HepG2 (cell line): ENCODE results near the gene ITGB5. TPM values are rescaled to one million over a fixed set of nuclear protein-coding genes. Genes with fewer than 3 reads are reported as not detected.

Experiments used
- ATAC-seq: fragments of 200-7000 bp; cut with Tn5 transposase; 3 replicates; pipeline ENCODE4 v1.9.1; 2020; ENCODE audit warnings: mild to moderate bottlenecking, moderate library complexity
- BruUV-seq: library from RNA; stranded (reverse); fragments of 400-500 nt; replicated peaks from 2 replicates; lab custom pipeline; 2021; lab: Mats Ljungman, UMichigan
- CTCF ChIA-PET: fragments of 300-600 bp; formaldehyde crosslinking; extraction: SDS; loops from one replicate; lab custom pipeline; 2021; ENCODE audit warnings: low total read pairs, inconsistent platforms, low intra/inter-chr PET ratio; lab: Yijun Ruan, JAX
- POLR2A ChIA-PET: fragments of 350-600 bp; sonication (Branson Sonifier 250); formaldehyde crosslinking; loops from one replicate; lab custom pipeline; 2020; ENCODE audit warnings: antibody characterized with exemption, inconsistent platforms; lab: Yijun Ruan, JAX
- DNase-seq: peaks from one replicate; pipeline ENCODE4 v3.0.0-alpha.2; 2015; ENCODE audit warnings: low spot score
- FAIRE-seq: peaks from 3 replicates; lab custom pipeline; 2011; peaks lifted over from hg19 to GRCh38; lab: Jason Lieb, UNC
- H2AFZ ChIP-seq: one replicate; pipeline ENCODE4 v1.6.1; 2011; ENCODE audit warnings: low read length, inconsistent platforms
- H3K27ac ChIP-seq: fragments of 300-600 bp; 3 replicates; pipeline ENCODE4 v1.8.0; 2011; ENCODE audit warnings: mixed run types, mild to moderate bottlenecking, mixed read lengths, low read length, inconsistent platforms; ENCODE audit not compliant: insufficient read depth; ENCODE audit errors: extremely low read length
- H3K27me3 ChIP-seq, 2 experiments: fragments of 200-600 bp in 1 of 2; 2 replicates in 1 of 2; 3 replicates in 1 of 2; pipeline versions ENCODE4 v1.6.0 to v1.8.0; 2011; ENCODE audit warnings: low read length in 2 of 2, mild to moderate bottlenecking in 2 of 2, moderate library complexity in 2 of 2, inconsistent platforms in 1 of 2; ENCODE audit not compliant: insufficient read depth in 2 of 2, control insufficient read depth in 1 of 2
- H3K36me3 ChIP-seq, 2 experiments: fragments of 200-600 bp in 1 of 2; replicated peaks in 1 of 2; 2 replicates in 1 of 2; 3 replicates in 1 of 2; pipeline versions ENCODE4 v1.5.1 to v1.8.0; 2011; ENCODE audit warnings: low read length in 2 of 2, inconsistent platforms in 1 of 2; ENCODE audit not compliant: insufficient read depth in 2 of 2, control insufficient read depth in 1 of 2
- H3K4me1 ChIP-seq: 2 replicates; pipeline ENCODE4 v1.5.1; 2012; ENCODE audit warnings: low read length, inconsistent platforms; ENCODE audit not compliant: insufficient read depth
- H3K4me2 ChIP-seq: 2 replicates; pipeline ENCODE4 v1.6.0; 2011; ENCODE audit warnings: low read depth, low read length, inconsistent platforms
- H3K4me3 ChIP-seq, 3 experiments: fragments of 200-600 bp in 1 of 3; sonication (generic), shearing (Covaris generic) in 1 of 3; replicated peaks in 1 of 3; 2 replicates each; pipeline ENCODE4 v1.5.1; 2011 to 2016; ENCODE audit warnings: low read length in 3 of 3, inconsistent platforms in 2 of 3, low read depth in 2 of 3, mild to moderate bottlenecking in 2 of 3, control low read depth in 1 of 3, mixed read lengths in 1 of 3; ENCODE audit not compliant: insufficient read depth in 1 of 3
- H3K79me2 ChIP-seq: one replicate; pipeline ENCODE4 v1.6.1; 2011; ENCODE audit warnings: low read length, inconsistent platforms; ENCODE audit not compliant: insufficient read depth
- H3K9ac ChIP-seq: 2 replicates; pipeline ENCODE4 v1.6.0; 2011; ENCODE audit warnings: mild to moderate bottlenecking, low read depth, low read length, inconsistent platforms; ENCODE audit not compliant: insufficient read depth
- H3K9me3 ChIP-seq: 2 replicates; pipeline ENCODE4 v1.5.1; 2012; ENCODE audit warnings: mild to moderate bottlenecking, low read length
- H4K20me1 ChIP-seq: 2 replicates; pipeline ENCODE4 v1.6.0; 2011; ENCODE audit warnings: inconsistent platforms, mild to moderate bottlenecking, low read length, moderate library complexity; ENCODE audit not compliant: insufficient read depth
- AGO1 ChIP-seq: fragments of 200-400 bp; formaldehyde crosslinking; IDR thresholded peaks from 2 replicates; pipeline ENCODE4 v1.6.1; 2017; ENCODE audit warnings: mild to moderate bottlenecking, low read depth, low read length, moderate library complexity; ENCODE audit not compliant: poor library complexity, severe bottlenecking
- CBX5 ChIP-seq: sonication (generic); formaldehyde crosslinking; IDR thresholded peaks from 2 replicates; pipeline ENCODE4 v1.4.0; 2020; ENCODE audit warnings: missing genetic modification reagents, borderline replicate concordance
- FOXK1 ChIP-seq: sonication (generic); formaldehyde crosslinking; IDR thresholded peaks from 2 replicates; pipeline ENCODE4 v1.4.0; 2020; ENCODE audit warnings: low read depth, missing genetic modification reagents, borderline replicate concordance
- GABPB1 ChIP-seq: IDR thresholded peaks from 2 replicates; pipeline ENCODE4 v1.6.1; 2016; ENCODE audit warnings: mild to moderate bottlenecking, missing genetic modification reagents, moderate library complexity, missing compliant biosample characterization
- MBD4 ChIP-seq: IDR thresholded peaks from 2 replicates; pipeline ENCODE4 v1.6.1; 2012; ENCODE audit warnings: low read length, inconsistent platforms, borderline replicate concordance
- PHF5A ChIP-seq: IDR thresholded peaks from one replicate; pipeline ENCODE4 v1.6.1; 2018; ENCODE audit warnings: low read depth, missing genetic modification reagents; ENCODE audit not compliant: unreplicated experiment
- SPEN ChIP-seq: sonication (generic); formaldehyde crosslinking; IDR thresholded peaks from 2 replicates; pipeline ENCODE4 v1.5.1; 2020; ENCODE audit warnings: low read depth, mild to moderate bottlenecking, missing genetic modification reagents
- SRSF4 ChIP-seq: fragments of 200-400 bp; formaldehyde crosslinking; IDR thresholded peaks from one replicate; pipeline ENCODE4 v1.6.1; 2018; ENCODE audit warnings: mild to moderate bottlenecking, low read depth, low read length, moderate library complexity; ENCODE audit not compliant: poor library complexity, severe bottlenecking
- ZBTB49 ChIP-seq: sonication (generic); formaldehyde crosslinking; IDR thresholded peaks from 2 replicates; pipeline ENCODE4 v1.4.0; 2020; ENCODE audit warnings: missing genetic modification reagents, borderline replicate concordance
- ZNF740 ChIP-seq: sonication (generic); formaldehyde crosslinking; IDR thresholded peaks from 2 replicates; pipeline ENCODE4 v1.4.0; 2020; ENCODE audit warnings: missing genetic modification reagents
- in situ Hi-C: cut with HindIII; loops from 2 replicates; pipeline ENCODE4 v1.10.0; 2017; ENCODE audit warnings: low pct_unique_long_range_greater_than_20kb; ENCODE audit not compliant: extremely low pct_ligation_motif_present
- intact Hi-C: fragments of 100-400 bp; cut with micrococcal nuclease; formaldehyde crosslinking; loops from one replicate; pipeline ENCODE4 v1.10.0; 2022; ENCODE audit not compliant: unreplicated experiment
- polyA plus RNA-seq, 8 experiments: library from polyadenylated mRNA; depleted of rRNA in 3 of 8; stranded (reverse) in 7 of 8; unstranded in 1 of 8; fragments of >200 nt; fragmentation: Illumina TruSeq in 4 of 8; extraction: Trizol in 4 of 8; gene quantifications; 2 replicates each; pipeline versions ENCODE4 v1.2.1 to v1.2.3, GENCODE V29; 2011 to 2016; ENCODE audit warnings: low read depth in 4 of 8, missing spikeins in 1 of 8, mixed read lengths in 1 of 8; ENCODE audit not compliant: insufficient read depth in 1 of 8
- total RNA-seq, 5 experiments: library from RNA; depleted of rRNA; stranded (reverse); fragments of >200 nt; fragmentation: Illumina TruSeq; extraction: Trizol; gene quantifications; 2 replicates each; pipeline ENCODE4 v1.2.3, GENCODE V29; 2016; ENCODE audit warnings: low read depth in 1 of 5
- TF ChIP-seq, protein P1 (sequence below): IDR thresholded peaks from 2 replicates; pipeline ENCODE4 v1.6.1; 2018; ENCODE audit warnings: missing genetic modification reagents, mild to moderate bottlenecking, missing compliant biosample characterization
- TF ChIP-seq, protein P2 (sequence below): sonication (generic); formaldehyde crosslinking; IDR thresholded peaks from 2 replicates; pipeline ENCODE4 v1.4.0; 2020; ENCODE audit warnings: missing genetic modification reagents, borderline replicate concordance
- TF ChIP-seq, protein P3 (sequence below): sonication (generic); formaldehyde crosslinking; IDR thresholded peaks from 2 replicates; pipeline ENCODE4 v1.4.0; 2020; ENCODE audit warnings: missing genetic modification reagents, borderline replicate concordance

The ITGB5 gene
- total and polyA plus RNA-seq, 2 of the 13 experiments (the other 11 are each of a cell fraction or from before 2014, with no cell fraction given), result 74.1 to 343 TPM

- no peak for DNase-seq
- Histone ChIP-seq H3K4me2 (no peak overlapping the region), H3K27ac (peak overlapping the region; percentile 100), H3K4me3 (no peak overlapping the region), H2AFZ (no peak overlapping the region), H3K4me1 (peaks cover 71% of the 10 kb centered on the region), H3K79me2 (peaks cover 16% of the 10 kb centered on the region), H3K36me3 (peaks cover 18 to 38% of the 10 kb centered on the region in 2 experiments), H4K20me1 (no peaks in the 10 kb centered on the region), H3K9ac (no peak overlapping the region), H3K9me3 (no peaks in the 10 kb centered on the region), H3K27me3 (no peaks in the 10 kb centered on the region)
- ChIA-PET CTCF (no interaction called here), POLR2A (no interaction called here)
- in situ Hi-C loops, result loop anchor here (5.0 kb wide), 1 partner anchor 37 kb away; no protein-coding TSS in a partner anchor
- ATAC-seq, result no peak
- intact Hi-C loops, result loop anchor here (5.0 to 10.0 kb wide), 2 partner anchors 53 to 755 kb away; partner anchors contain the start of gene OSBPL11
- no TSS peak for BruUV-seq
- FAIRE-seq, result no peak
- no peak for TF ChIP-seq SRSF4
- TF ChIP-seq AGO1, result no peak
- no peak for TF ChIP-seq MBD4
- TF ChIP-seq FOXK1 (CRISPR knock-in tag), result no peak
- no peak for TF ChIP-seq ZNF740 (CRISPR knock-in tag)
- TF ChIP-seq, protein P1, sequence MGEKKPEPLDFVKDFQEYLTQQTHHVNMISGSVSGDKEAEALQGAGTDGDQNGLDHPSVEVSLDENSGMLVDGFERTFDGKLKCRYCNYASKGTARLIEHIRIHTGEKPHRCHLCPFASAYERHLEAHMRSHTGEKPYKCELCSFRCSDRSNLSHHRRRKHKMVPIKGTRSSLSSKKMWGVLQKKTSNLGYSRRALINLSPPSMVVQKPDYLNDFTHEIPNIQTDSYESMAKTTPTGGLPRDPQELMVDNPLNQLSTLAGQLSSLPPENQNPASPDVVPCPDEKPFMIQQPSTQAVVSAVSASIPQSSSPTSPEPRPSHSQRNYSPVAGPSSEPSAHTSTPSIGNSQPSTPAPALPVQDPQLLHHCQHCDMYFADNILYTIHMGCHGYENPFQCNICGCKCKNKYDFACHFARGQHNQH (CRISPR knock-in tag), result no peak
- no peak for TF ChIP-seq GABPB1
- no peak for TF ChIP-seq SPEN (CRISPR knock-in tag)
- no peak for TF ChIP-seq CBX5 (CRISPR knock-in tag)
- TF ChIP-seq ZBTB49 (CRISPR knock-in tag), result no peak
- TF ChIP-seq, protein P2, sequence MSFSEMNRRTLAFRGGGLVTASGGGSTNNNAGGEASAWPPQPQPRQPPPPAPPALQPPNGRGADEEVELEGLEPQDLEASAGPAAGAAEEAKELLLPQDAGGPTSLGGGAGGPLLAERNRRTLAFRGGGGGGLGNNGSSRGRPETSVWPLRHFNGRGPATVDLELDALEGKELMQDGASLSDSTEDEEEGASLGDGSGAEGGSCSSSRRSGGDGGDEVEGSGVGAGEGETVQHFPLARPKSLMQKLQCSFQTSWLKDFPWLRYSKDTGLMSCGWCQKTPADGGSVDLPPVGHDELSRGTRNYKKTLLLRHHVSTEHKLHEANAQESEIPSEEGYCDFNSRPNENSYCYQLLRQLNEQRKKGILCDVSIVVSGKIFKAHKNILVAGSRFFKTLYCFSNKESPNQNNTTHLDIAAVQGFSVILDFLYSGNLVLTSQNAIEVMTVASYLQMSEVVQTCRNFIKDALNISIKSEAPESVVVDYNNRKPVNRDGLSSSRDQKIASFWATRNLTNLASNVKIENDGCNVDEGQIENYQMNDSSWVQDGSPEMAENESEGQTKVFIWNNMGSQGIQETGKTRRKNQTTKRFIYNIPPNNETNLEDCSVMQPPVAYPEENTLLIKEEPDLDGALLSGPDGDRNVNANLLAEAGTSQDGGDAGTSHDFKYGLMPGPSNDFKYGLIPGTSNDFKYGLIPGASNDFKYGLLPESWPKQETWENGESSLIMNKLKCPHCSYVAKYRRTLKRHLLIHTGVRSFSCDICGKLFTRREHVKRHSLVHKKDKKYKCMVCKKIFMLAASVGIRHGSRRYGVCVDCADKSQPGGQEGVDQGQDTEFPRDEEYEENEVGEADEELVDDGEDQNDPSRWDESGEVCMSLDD (CRISPR knock-in tag), result no peak
- TF ChIP-seq, protein P3, sequence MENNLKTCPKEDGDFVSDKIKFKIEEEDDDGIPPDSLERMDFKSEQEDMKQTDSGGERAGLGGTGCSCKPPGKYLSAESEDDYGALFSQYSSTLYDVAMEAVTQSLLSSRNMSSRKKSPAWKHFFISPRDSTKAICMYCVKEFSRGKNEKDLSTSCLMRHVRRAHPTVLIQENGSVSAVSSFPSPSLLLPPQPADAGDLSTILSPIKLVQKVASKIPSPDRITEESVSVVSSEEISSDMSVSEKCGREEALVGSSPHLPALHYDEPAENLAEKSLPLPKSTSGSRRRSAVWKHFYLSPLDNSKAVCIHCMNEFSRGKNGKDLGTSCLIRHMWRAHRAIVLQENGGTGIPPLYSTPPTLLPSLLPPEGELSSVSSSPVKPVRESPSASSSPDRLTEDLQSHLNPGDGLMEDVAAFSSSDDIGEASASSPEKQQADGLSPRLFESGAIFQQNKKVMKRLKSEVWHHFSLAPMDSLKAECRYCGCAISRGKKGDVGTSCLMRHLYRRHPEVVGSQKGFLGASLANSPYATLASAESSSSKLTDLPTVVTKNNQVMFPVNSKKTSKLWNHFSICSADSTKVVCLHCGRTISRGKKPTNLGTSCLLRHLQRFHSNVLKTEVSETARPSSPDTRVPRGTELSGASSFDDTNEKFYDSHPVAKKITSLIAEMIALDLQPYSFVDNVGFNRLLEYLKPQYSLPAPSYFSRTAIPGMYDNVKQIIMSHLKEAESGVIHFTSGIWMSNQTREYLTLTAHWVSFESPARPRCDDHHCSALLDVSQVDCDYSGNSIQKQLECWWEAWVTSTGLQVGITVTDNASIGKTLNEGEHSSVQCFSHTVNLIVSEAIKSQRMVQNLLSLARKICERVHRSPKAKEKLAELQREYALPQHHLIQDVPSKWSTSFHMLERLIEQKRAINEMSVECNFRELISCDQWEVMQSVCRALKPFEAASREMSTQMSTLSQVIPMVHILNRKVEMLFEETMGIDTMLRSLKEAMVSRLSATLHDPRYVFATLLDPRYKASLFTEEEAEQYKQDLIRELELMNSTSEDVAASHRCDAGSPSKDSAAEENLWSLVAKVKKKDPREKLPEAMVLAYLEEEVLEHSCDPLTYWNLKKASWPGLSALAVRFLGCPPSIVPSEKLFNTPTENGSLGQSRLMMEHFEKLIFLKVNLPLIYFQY, result no peak
- TF ChIP-seq PHF5A, result no peak
Observed at GRCh38 chr3:124839896-124840295, 47.3 kb downstream of the ITGB5 start.
